GM12878 (cell line): ENCODE results near the gene WNK1. TPM values are rescaled to one million over a fixed set of nuclear protein-coding genes. Genes with fewer than 3 reads are reported as not detected.
A peak's percentile ranks its signal among the peaks of the same experiment; 100 is the strongest.

Experiments used
- CBX3 ChIP-seq: fragments of 200-600 bp; sonication (generic); IDR thresholded peaks from 2 replicates; pipeline ENCODE4 v1.6.1; 2016; ENCODE audit warnings: low read depth, borderline replicate concordance
- EED ChIP-seq: sonication (generic); IDR thresholded peaks from 2 replicates; pipeline ENCODE4 v1.6.1; 2016; ENCODE audit warnings: antibody characterized with exemption, low read depth
- FOXK2 ChIP-seq: fragments of 450-650 bp; IDR thresholded peaks from 2 replicates; pipeline ENCODE4 v1.6.1; 2017; ENCODE audit warnings: mild to moderate bottlenecking, moderate library complexity
- MTA2 ChIP-seq: fragments of 450-650 bp; IDR thresholded peaks from 2 replicates; pipeline ENCODE4 v1.6.1; 2016; ENCODE audit warnings: low read depth, mild to moderate bottlenecking, moderate library complexity
- NBN ChIP-seq: fragments of 450-650 bp; IDR thresholded peaks from 2 replicates; pipeline ENCODE4 v1.6.1; 2016
- NRF1 ChIP-seq: conservative IDR thresholded peaks from 2 replicates; pipeline ENCODE4 v1.6.1; 2011; ENCODE audit warnings: mild to moderate bottlenecking, low read depth, low read length, improper control_type of control experiment
- RCOR1 ChIP-seq: conservative IDR thresholded peaks from 2 replicates; pipeline ENCODE4 v1.6.1; 2012; ENCODE audit warnings: low read depth, low read length, improper control_type of control experiment
- SMARCA5 ChIP-seq: fragments of 450-650 bp; IDR thresholded peaks from 2 replicates; pipeline ENCODE4 v1.6.1; 2017; ENCODE audit warnings: mild to moderate bottlenecking
- polyA plus RNA-seq, 11 experiments: library from polyadenylated mRNA; depleted of rRNA in 4 of 11; unstranded in 6 of 11; stranded (reverse) in 5 of 11; fragments of >200 nt; fragmentation: Nextera tagmentation in 4 of 11; fragmentation: Illumina TruSeq in 1 of 11; extraction: Ambion mirVana in 4 of 11; extraction: Trizol in 1 of 11; gene quantifications; 1 replicate in 1 of 11; 2 replicates in 10 of 11; pipeline versions ENCODE4 v1.2.1 to v1.2.3, GENCODE V29; 2011 to 2016; ENCODE audit warnings: inconsistent platforms in 2 of 11, missing spikeins in 2 of 11, low read depth in 1 of 11
- total RNA-seq, 4 experiments: library from RNA; depleted of rRNA in 3 of 4; stranded (reverse); fragments of >200 nt in 3 of 4; fragmentation: Illumina TruSeq in 1 of 4; extraction: Trizol in 1 of 4; gene quantifications; 2 replicates each; pipeline versions ENCODE4 v1.2.1 to v1.2.3, GENCODE V29; 2013 to 2021
- TF ChIP-seq, protein P1 (sequence below): fragments of 450-650 bp; IDR thresholded peaks from 2 replicates; pipeline ENCODE4 v1.6.1; 2017; ENCODE audit warnings: borderline replicate concordance
- TF ChIP-seq, protein P2 (sequence below): fragments of 150-350 bp; IDR thresholded peaks from 2 replicates; pipeline ENCODE4 v1.6.1; 2016; ENCODE audit warnings: low read depth, low read length

The WNK1 gene
- total and polyA plus RNA-seq, 10 of the 15 experiments (the other 5 are each of a cell fraction or from before 2014, with no cell fraction given) = 9.6 to 151 (median 86.6) TPM

- TF ChIP-seq RCOR1 = no peak
- TF ChIP-seq, protein P1, sequence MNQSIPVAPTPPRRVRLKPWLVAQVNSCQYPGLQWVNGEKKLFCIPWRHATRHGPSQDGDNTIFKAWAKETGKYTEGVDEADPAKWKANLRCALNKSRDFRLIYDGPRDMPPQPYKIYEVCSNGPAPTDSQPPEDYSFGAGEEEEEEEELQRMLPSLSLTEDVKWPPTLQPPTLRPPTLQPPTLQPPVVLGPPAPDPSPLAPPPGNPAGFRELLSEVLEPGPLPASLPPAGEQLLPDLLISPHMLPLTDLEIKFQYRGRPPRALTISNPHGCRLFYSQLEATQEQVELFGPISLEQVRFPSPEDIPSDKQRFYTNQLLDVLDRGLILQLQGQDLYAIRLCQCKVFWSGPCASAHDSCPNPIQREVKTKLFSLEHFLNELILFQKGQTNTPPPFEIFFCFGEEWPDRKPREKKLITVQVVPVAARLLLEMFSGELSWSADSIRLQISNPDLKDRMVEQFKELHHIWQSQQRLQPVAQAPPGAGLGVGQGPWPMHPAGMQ = no peak
- TF ChIP-seq, protein P2, sequence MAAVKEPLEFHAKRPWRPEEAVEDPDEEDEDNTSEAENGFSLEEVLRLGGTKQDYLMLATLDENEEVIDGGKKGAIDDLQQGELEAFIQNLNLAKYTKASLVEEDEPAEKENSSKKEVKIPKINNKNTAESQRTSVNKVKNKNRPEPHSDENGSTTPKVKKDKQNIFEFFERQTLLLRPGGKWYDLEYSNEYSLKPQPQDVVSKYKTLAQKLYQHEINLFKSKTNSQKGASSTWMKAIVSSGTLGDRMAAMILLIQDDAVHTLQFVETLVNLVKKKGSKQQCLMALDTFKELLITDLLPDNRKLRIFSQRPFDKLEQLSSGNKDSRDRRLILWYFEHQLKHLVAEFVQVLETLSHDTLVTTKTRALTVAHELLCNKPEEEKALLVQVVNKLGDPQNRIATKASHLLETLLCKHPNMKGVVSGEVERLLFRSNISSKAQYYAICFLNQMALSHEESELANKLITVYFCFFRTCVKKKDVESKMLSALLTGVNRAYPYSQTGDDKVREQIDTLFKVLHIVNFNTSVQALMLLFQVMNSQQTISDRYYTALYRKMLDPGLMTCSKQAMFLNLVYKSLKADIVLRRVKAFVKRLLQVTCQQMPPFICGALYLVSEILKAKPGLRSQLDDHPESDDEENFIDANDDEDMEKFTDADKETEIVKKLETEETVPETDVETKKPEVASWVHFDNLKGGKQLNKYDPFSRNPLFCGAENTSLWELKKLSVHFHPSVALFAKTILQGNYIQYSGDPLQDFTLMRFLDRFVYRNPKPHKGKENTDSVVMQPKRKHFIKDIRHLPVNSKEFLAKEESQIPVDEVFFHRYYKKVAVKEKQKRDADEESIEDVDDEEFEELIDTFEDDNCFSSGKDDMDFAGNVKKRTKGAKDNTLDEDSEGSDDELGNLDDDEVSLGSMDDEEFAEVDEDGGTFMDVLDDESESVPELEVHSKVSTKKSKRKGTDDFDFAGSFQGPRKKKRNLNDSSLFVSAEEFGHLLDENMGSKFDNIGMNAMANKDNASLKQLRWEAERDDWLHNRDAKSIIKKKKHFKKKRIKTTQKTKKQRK = no peak
- TF ChIP-seq MTA2 = peak; percentile 49; the same call in 1 of the 2 replicates
- peak; percentile 95 for TF ChIP-seq SMARCA5
- peak; percentile 72; the same call in 1 of the 2 replicates for TF ChIP-seq NBN
- TF ChIP-seq EED = peak; percentile 93
- TF ChIP-seq CBX3 = no peak
- no peak for TF ChIP-seq FOXK2
- 0 out of 2 replicates have a peak, but pooled peaks have one; percentile 25 for TF ChIP-seq NRF1
These were observed 984 bp upstream of the WNK1 start (continued) for GRCh38 chr12:751192-751998.
